ACHN (cell line): ENCODE results near the gene TFEB.
"Not testable (repeated sequence)": the region's sequence is repeated elsewhere in the genome, so short reads cannot be mapped to it uniquely, and the experiment has no call there.

Experiments used
- DNase-seq: peaks from one replicate; pipeline ENCODE4 v3.0.0-alpha.2; 2015
- in situ Hi-C: cut with HindIII; loops from 2 replicates; pipeline ENCODE4 v1.10.0; 2017; ENCODE audit warnings: low sequenced_read_pairs, low pct_ligation_motif_present, low pct_unique_long_range_greater_than_20kb

The TFEB gene

DNA sequence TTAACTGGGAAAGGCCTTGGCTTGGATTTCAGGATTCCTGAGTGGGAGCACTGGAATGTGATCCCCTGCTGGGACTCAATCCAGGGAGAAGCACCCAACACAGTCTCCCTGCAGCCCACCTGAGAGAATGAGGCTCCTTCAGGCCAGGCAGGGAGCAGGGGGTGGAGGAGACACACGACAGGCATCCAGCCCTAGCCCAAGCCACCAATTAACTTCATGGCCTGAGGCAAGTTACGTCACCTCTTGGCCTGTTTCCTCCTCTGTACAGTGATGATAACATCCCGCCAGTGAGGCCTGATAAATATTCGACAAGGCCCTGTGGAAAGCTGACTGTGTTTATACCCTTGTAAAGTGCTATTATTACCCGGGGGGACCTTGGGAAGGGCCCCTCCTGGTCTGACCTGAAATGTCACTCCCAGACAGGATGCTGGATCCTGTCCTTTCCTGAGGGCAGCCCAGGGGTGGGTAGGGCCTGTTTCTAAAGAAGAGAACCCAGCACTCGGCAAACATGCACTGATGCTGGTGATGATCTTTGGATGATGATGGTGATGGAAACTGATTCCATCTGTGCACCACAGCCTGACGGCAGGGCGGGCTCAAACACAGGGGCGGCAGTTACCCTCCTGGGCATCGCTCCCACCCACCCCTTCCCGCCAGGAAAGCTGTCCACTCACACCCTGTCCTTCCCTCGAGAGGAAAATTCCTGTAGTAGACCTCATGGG, 31.9 kb upstream of the TFEB start:
- in situ Hi-C loops, result no loop called here
- DNase-seq, result no peak

DNA sequence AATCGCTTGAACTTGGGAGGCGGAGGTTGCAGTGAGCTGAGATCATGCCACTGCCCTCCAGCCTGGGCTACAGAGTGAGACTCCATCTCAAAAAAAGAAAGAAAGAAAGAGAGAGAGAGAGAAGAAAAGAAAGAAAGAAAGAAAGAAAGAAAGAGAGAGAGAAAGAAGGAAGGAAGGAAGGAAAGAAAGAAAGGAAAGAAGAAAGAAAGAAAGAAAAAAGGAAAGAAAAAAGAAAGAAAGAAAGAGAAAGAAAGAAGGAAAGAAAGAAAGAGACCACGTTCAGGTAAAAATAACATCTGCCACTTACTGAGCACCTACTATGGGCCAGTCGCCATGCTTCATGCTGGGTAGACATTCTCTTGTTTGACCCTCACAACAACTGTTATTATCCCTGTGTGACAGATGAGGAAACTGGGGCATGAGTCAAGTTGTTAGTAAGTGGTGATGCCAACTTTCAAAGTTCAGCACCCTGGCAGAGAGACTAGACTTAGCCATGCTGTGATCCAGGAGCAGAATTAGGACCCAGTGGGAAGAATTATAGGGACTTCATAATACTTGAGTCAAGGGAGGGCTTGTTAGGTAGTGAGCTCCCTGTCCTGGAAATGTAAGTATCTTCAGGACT, 30.7 kb upstream of the TFEB start:
- DNase-seq, in situ Hi-C loops: not testable (repeated sequence)

DNA sequence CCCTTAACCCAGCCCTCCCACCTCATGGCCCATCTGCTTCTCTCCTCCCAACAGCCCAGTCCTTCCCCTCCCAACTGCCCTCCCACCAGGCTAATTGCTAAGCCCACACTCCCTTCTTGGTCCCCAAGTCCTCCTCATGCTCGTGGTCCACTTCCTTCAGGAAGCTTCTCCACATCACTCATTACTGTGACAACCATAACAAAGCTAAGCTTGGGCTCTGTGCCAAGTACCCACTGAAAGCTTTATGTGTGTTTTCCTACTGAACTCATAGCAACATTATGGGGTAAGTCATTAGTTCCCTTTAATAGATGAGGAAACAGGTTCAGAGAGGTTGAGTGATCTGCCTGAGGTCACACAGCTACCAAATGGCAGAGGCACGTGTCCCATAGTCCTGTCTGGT, 28.1 kb upstream of the TFEB start:
- in situ Hi-C loops, result no loop called here
- DNase-seq, result no peak

DNA sequence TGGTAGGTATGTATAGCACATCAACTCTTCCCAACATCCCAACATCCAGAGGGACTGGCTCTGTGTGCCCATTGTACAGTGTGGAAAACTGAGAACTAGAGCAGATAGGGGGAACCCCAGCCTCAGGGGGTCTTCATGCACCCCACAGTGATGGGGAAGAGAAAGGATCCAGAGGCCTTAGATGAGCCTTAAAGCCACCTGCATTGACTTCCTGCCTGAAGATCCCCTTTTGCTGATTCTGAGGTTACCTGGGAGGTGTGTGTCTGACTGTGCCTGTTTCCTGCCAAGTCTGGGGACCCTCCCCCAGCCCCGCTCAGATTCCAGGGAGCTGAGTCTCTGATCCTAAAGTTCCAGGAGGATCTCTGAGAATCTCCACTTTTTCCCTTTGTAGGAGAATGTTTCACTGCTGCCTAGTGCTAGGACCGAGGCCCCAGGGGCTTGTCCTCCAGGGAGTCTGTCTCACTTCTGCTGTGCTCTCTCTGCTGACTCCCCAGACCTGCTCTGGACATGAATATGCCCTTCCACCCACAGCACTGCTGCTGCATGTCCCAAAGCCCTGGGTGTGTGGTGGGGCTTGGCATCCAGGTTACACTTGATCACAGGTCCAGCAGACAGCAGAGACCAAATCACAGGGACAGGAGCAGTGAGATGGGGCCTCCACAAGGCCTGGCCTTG, 24.6 kb upstream of the TFEB start:
- in situ Hi-C loops, result no loop called here
- no peak for DNase-seq

DNA sequence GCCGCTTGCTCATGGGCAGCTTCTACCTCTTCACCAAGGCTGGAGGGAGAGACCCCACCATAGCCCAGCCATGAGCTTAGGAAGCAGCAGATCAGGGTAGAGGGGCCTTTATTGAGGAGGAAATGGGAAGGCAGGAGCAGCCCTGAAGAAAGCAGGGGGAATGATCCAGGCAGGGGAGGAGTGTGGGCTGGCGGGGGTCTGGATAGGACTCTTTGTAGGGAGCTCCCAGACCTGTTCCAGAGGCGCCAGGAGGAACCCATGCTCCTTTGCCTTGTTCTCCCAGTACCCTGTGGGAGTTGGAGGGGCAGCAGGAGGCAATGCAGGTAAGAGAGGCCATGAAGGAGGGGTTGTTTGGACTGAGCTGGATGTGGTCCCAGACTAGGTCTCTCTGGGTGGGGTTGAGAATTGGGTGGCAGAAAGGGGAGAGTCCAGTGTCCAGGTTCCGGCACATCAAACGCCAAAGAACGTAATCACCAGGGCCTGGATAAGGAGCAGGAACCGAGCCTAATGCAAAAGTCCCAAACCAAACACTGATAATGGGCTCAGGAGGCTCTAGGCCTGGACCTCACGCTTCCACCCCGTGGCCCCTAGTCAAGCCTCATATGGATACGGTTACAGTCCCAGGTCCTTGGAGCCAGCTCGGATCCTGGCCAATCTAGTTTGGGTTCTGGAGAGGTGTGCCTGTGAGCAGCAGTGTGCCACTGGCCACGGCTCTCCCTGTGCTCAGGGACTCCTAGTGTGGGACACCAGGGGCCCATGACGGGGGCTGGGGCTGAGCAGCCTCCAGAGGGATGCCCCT, 23.9 kb upstream of the TFEB start:
- in situ Hi-C loops, result no loop called here
- DNase-seq, result no peak

DNA sequence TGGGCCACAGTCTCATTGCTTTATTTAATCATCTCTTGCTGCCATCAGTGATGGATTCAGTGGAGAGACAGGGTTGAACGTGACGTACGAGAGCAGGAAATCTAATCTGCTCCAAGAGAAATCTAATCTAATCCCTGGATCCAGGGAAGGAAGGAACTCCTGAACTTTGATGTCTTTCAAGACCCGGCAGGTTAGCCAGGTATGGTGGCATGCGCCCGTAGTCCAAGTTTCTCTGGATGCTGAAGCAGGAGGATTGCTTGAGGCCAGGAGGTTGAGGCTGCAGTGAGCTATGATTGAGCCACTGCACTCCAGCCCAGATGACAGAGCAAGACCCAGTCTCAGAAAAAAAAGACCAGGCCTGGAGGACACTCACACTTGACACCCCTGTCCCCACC, 23.2 kb upstream of the TFEB start:
- in situ Hi-C loops, result no loop called here
- no peak for DNase-seq

DNA sequence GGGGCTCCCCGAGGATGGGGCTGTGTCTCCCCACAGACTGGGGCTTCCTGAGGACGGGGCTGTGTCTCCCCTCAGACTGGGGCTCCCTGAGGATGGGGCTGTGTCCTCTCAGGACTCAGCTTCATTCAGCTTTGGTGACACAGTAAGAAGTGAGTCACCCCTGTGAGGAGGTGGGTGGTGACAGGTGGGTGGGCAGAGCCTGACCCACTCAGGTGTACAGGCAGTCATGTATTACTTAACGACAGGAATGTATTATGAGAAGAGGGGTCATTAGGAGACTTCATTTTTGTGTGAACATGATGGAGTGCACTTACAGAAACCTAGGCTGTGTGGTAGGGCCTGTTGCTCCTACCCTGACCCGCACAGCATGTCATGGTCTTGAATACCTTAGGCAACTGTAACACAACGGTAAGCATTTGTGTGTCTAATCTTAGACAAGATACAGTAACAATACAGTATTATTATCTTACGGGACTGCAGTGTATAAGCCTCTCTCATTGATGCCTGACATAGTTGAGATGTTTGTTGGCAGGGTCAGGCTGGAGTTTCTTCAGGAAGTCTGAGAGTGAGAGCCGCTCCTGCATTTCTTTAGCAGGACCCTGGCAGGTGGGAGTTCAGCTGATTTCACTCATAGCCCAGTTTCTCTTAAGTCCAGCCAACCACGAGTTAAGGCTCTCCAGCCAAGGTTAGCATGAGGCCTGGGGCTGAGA, 22.7 kb upstream of the TFEB start:
- no peak for DNase-seq

DNA sequence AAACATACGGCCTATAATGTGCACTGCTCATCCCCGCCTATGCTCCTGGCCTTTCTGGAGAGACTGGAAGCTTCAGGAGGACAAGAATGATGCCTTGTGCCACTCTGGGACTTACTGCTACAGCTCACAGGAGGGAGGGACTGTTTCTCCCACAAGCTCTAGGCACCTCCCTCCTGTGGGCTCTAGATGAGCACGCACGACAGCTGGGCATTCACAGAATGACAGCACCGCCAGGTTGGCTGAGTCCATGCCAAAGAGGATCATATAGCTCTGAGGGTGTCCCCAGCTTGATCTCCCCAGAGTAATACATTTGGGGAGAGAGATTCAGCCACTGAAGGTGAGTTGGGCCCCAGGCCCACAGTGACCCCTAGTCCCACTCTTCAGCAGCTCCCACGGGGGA, 21.9 kb upstream of the TFEB start:
- DNase-seq, result no peak
- in situ Hi-C loops, result no loop called here

More for the DNA sequence above, 22.7 kb upstream of the TFEB start:
- in situ Hi-C loops, result no loop called here

DNA sequence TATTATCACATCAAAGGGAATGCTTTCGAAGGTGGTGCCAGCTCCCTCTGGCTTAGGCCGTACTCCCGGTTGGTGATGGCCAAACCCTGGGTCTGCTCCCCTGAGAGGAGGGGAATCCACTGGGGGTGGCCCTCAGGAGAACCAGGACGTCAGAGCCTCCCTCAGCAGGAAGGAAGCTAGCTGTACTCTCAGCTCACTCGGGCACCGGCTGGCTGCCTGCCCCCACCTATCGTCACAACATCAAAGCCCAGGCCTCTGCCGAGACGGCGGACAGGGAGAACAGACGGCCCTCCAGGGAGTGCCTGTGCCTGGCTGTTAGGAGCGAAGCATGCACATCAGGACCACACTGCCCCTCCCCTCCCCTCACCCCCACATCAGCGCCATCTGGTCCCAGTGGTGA, 20.9 kb upstream of the TFEB start:
- in situ Hi-C loops, result no loop called here

DNA sequence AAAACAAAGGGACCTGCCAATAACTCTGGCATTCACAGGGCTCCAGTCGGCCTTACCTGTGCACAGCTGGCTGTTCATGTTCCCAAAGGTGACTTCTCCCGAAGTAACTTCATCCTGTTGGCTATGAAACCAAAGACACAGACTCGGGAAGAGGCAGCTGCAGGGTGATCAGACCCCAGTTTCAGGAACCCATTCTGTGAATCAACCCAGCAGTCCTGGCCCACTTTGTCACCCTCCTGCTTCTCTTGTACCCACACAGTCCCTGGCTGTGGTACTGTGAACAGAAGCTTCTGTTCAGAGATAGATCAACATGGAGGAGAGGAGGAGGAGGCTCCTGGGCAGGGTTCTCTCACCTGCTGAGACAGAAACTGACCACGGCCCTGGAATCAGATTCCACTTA, 20.5 kb upstream of the TFEB start:
- in situ Hi-C loops, result no loop called here
- no peak for DNase-seq

More for the DNA sequence above, 20.9 kb upstream of the TFEB start:
- DNase-seq, result no peak

DNA sequence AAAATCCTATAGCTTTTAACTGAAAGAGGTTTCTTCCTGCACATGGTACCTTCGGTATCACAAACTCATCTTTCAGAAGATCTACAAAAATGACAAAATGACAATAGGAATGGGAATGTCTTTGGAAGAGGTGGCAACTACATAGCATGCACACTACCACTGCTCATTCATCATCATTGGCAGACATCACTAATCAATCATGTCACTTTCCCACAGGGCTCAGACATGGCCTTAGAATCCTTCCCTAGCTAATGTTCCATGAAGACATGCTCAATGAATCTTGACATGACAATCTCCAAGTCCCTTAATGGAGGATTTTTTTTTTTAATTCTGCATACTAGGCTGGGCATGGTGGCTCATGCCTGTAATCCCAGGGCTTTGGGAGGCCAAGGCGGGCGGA, 15.0 kb upstream of the TFEB start:
- in situ Hi-C loops, result no loop called here
- DNase-seq, result no peak

DNA sequence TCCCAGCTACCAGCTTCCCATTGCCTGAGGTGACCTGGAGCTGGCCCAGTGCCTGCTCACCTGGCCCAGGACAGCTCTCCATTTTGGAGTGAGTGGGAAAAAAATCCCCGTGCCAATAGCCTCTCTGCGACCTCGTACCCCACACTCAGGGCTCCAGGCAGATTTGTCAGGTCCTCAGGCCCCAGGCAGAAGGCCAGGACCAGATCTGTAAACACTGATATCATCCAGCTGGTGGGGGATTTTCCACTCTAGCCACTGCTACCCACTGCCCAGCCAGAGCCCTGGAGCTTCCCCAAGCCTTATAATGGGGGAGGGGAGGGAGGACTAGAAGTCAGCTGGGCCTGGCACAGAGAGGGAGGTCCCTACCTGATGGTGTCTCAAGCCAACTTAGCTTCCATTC, 13.1 kb upstream of the TFEB start:
- no peak for DNase-seq
- in situ Hi-C loops, result no loop called here

DNA sequence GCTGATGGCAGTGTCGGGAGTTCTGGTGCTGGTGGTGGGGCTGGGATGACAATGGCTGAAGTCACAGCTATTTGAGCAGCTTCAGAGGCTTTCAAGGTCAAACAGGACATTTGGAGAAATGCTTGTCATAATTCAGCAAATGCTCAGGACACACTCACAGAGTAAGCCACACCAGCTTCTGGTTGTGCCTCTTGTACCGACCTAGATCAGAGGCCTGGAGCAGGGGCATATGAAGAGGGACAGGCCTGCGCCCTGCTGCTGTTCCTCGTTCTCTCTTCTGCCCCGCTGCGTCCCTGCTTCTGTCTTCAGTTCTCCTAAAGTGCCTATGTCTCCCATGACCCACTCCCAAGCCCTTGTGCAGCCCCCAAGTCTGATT, 12.7 kb upstream of the TFEB start:
- no peak for DNase-seq
- in situ Hi-C loops, result no loop called here

DNA sequence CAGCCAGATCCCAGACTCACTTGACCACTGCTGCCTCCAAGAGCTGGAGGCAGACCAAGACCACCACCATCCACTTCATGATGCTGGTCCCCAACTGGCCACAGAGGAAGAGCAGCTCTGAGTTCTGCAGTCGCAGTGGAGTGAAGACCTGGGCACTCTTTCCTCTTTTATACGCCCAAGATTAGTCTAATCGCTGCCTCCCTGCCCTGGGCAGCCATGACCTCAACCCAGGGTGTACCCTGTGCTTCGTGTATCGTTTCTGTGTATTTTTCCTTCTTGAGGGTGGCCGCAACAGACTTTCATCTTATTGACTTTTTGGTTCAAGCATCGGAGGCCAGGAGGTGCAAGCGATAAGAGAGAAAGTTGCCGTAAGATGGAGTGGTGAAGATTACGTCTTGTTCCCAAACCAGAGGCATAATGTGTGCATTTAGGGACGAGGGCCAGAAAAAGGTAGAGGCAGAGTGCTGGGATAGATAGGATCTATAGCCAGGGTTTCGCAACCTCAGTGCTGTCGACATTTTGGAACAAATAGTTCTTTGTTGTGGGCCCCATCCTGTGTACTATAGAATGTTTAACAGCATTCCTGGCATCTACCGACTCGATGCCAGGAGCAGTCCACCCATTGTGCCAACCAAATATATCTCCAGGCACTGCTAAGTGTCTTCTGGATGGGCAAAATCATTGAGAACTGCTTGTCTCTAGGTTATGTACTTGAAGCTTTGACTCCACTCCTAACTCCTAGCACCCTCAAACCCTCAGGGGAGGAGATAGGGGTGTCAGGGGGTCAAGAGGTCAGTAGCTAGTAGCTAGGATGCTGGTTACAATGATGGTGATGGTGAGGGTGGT, 12.1 kb upstream of the TFEB start, which contains the start of gene PGC:
Gene PGC (minus strand): TSS at position 142 of the 846 bp plus-strand sequence. CDS start 63 bp downstream, at position 79.
- in situ Hi-C loops, result no loop called here
- DNase-seq, result no peak

DNA sequence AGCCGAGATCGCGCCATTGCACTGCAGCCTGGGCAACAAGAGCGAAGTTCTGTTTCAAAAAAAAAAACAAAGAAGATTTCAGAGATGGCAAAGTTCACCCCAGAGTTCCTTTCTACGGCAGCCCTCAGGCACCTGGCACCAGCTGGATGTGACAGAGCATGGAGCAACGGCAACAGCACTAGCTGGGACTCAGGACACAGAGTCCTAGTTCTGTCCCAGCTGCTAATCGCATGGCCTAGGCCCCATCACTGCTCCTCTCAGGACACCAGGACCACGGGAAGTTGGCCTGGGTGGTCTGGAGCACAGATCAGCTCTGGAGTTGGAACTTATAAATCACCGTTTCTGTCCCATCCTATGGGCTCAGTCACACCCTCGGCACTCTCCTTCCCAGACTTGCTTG, 10.7 kb upstream of the TFEB start:
- no peak for DNase-seq
- in situ Hi-C loops, result no loop called here

DNA sequence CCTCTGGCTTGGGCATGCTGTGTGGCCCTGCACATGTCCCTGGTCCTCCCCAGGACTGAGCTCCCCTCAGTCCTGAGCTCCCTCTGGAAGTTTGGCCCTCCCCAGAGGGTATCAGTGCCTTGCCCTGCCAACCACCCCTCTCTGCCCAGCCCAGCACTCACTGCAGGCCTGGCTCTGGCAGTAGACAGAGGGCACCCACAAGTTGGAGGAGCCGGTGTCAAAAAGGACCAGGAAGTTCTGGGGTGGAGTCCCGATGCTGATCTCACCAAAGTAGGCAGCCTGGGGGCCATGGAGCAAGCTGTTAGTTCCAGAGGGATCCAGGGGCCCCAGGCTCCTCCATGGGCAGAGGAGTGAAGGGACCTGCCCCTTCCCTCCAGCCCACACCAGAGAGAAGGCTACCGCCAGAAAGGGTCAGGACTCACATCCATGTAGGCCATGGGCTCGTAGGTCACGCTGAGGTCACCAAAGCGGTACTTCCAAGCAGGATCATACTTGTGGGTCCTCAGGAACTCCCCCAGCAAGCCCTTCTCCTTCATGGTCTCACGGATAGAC, 8.9 kb upstream of the TFEB start:
- no peak for DNase-seq
- in situ Hi-C loops, result no loop called here

DNA sequence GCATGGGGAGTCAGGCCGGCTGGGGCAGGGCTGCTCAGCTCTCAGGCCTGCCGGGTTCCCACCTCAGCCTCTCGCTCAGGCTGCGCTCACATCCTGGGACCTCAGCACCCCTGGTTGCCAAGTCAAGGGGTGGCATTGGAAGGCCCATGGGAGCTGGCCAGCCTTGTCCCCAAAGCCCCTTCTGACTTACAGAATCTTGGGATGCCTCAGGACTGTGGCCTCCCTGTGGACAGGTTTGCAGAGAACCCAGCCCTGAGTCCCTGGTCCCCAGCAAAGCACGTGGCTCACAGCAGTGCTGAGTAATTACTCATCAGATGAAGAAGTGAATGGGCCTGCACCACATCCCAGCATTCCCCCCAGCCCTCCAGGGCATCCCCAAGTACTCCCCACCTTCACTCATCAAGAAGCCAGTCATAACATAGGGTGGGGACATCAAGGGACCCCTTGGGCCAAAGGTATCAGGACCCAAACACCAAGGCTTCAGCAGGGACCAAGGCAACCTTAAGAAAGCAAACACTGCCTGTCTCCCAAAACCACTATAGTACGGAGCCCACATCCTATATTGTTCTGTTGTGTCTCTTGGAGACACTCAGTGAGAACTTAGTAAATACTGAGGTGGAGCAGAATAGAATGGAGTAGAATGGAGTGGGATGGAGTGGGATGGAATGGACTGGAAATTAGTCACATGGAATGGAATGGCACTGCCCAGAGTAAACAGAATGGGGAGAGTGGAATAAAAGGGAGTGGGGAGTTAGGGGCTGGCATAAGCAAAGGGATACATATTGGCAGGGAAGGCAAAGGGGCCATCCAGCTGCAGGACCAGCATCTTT, 8.2 kb upstream of the TFEB start:
- in situ Hi-C loops, result no loop called here
- DNase-seq, result no peak
